Activated naive CD8-positive, alpha-beta T cell treated with anti-CD3 and anti-CD28 coated beads for 36 hours (primary cell): ENCODE measurements around the gene TMEM259. TPM values are rescaled to one million over a fixed set of nuclear protein-coding genes. Genes with fewer than 3 reads are reported as not detected.

Source experiments
- DNase-seq: peaks from one replicate; pipeline ENCODE4 v3.0.0; 2021
- H3K27ac Mint-ChIP-seq: one replicate; pipeline ENCODE4 v1.8.0; 2022; ENCODE audit warnings: mild to moderate bottlenecking, moderate library complexity, mixed read lengths
- H3K27me3 Mint-ChIP-seq: one replicate; pipeline ENCODE4 v1.8.0; 2022; ENCODE audit warnings: mild to moderate bottlenecking, mixed read lengths
- H3K36me3 Mint-ChIP-seq: one replicate; pipeline ENCODE4 v1.8.0; 2021; ENCODE audit warnings: mild to moderate bottlenecking, mixed read lengths
- H3K4me1 Mint-ChIP-seq: one replicate; pipeline ENCODE4 v1.8.0; 2021; ENCODE audit warnings: mixed read lengths
- H3K4me3 Mint-ChIP-seq: one replicate; pipeline ENCODE4 v1.8.0; 2022; ENCODE audit warnings: mild to moderate bottlenecking, moderate library complexity, mixed read lengths
- H3K9me3 Mint-ChIP-seq: one replicate; pipeline ENCODE4 v1.8.0; 2022; ENCODE audit warnings: mixed read lengths
- total RNA-seq, 2 experiments: library from RNA; stranded (reverse); gene quantifications; one replicate each; pipeline ENCODE4 v1.2.3, GENCODE V29; 2021

The TMEM259 gene
- total RNA-seq, 2 experiments from 2014 or later = 136 to 138 TPM

- Mint-ChIP-seq H3K27ac (no peak overlapping the region), H3K36me3 (peaks cover 8% of the 10 kb centered on the region), H3K9me3 (no peaks in the 10 kb centered on the region), H3K4me1 (peaks cover 6% of the 10 kb centered on the region), H3K4me3 (no peak overlapping the region), H3K27me3 (peaks cover 28% of the 10 kb centered on the region)
- DNase-seq = no peak
These were observed 25.7 kb downstream of the TMEM259 start for GRCh38 chr19:995051-995827.

GRCh38 chr19:994516-994915 is 26.4 kb downstream of the TMEM259 start:
- H3K36me3 Mint-ChIP-seq = peaks cover 8% of the 10 kb centered on the region

GRCh38 chr19:993831-994393 is 27.0 kb downstream of the TMEM259 start:
- no peak overlapping the region for H3K4me3 Mint-ChIP-seq
- H3K4me1 Mint-ChIP-seq = peaks cover 6% of the 10 kb centered on the region
- no peak overlapping the region for H3K27ac Mint-ChIP-seq
- DNase-seq = no peak
- H3K9me3 Mint-ChIP-seq = no peaks in the 10 kb centered on the region
- H3K36me3 Mint-ChIP-seq = peaks cover 8% of the 10 kb centered on the region
- peaks cover 17% of the 10 kb centered on the region for H3K27me3 Mint-ChIP-seq

More at GRCh38 chr19:994516-994915, 26.4 kb downstream of the TMEM259 start:
- Mint-ChIP-seq H3K27ac (no peak overlapping the region), H3K9me3 (no peaks in the 10 kb centered on the region), H3K4me3 (no peak overlapping the region), H3K4me1 (peaks cover 6% of the 10 kb centered on the region), H3K27me3 (peaks cover 23% of the 10 kb centered on the region)
- no peak for DNase-seq

- Mint-ChIP-seq H3K9me3 (no peaks in the 10 kb centered on the region), H3K27ac (no peak overlapping the region), H3K4me3 (no peak overlapping the region), H3K36me3 (peaks cover 8% of the 10 kb centered on the region), H3K27me3 (peaks cover 13% of the 10 kb centered on the region), H3K4me1 (peaks cover 6% of the 10 kb centered on the region)
- no peak for DNase-seq
These were observed 27.5 kb downstream of the TMEM259 start for GRCh38 chr19:993361-993830.

GRCh38 chr19:992670-993055 is 28.3 kb downstream of the TMEM259 start:
- H3K4me3 Mint-ChIP-seq = no peak overlapping the region
- H3K27me3 Mint-ChIP-seq = peaks cover 5% of the 10 kb centered on the region
- peaks cover 8% of the 10 kb centered on the region for H3K4me1 Mint-ChIP-seq
- H3K27ac Mint-ChIP-seq = no peak overlapping the region
- peaks cover 8% of the 10 kb centered on the region for H3K36me3 Mint-ChIP-seq
- no peak for DNase-seq
- H3K9me3 Mint-ChIP-seq = no peaks in the 10 kb centered on the region

- Mint-ChIP-seq H3K9me3 (no peaks in the 10 kb centered on the region), H3K27me3 (peaks cover 3% of the 10 kb centered on the region), H3K4me3 (no peak overlapping the region), H3K36me3 (peaks cover 8% of the 10 kb centered on the region), H3K4me1 (peaks cover 8% of the 10 kb centered on the region), H3K27ac (no peak overlapping the region)
- no peak for DNase-seq
These were observed 28.8 kb downstream of the TMEM259 start for GRCh38 chr19:991932-992669.

GRCh38 chr19:991174-991931 is 29.6 kb downstream of the TMEM259 start:
- peaks cover under 1% of the 10 kb centered on the region for H3K27me3 Mint-ChIP-seq

GRCh38 chr19:990746-991145 is 30.2 kb downstream of the TMEM259 start:
- peaks cover 3% of the 10 kb centered on the region for H3K4me1 Mint-ChIP-seq
- no peak overlapping the region for H3K27ac Mint-ChIP-seq
- peaks cover 8% of the 10 kb centered on the region for H3K36me3 Mint-ChIP-seq
- no peaks in the 10 kb centered on the region for H3K27me3 Mint-ChIP-seq
- no peak for DNase-seq
- H3K4me3 Mint-ChIP-seq = no peak overlapping the region
- H3K9me3 Mint-ChIP-seq = no peaks in the 10 kb centered on the region

More at GRCh38 chr19:991174-991931, 29.6 kb downstream of the TMEM259 start:
- Mint-ChIP-seq H3K4me1 (peaks cover 4% of the 10 kb centered on the region), H3K9me3 (no peaks in the 10 kb centered on the region), H3K27ac (no peak overlapping the region), H3K36me3 (peaks cover 8% of the 10 kb centered on the region), H3K4me3 (no peak overlapping the region)
- DNase-seq = peak; percentile 72

- H3K9me3 Mint-ChIP-seq = no peaks in the 10 kb centered on the region
- H3K27ac Mint-ChIP-seq = no peak overlapping the region
- no peaks in the 10 kb centered on the region for H3K27me3 Mint-ChIP-seq
- no peak for DNase-seq
- peaks cover 7% of the 10 kb centered on the region for H3K4me1 Mint-ChIP-seq
- H3K36me3 Mint-ChIP-seq = peaks cover 8% of the 10 kb centered on the region
- no peak overlapping the region for H3K4me3 Mint-ChIP-seq
These were observed 30.8 kb downstream of the TMEM259 start for GRCh38 chr19:990119-990571.

- no peak for DNase-seq
- Mint-ChIP-seq H3K4me1 (peaks cover 11% of the 10 kb centered on the region), H3K9me3 (no peaks in the 10 kb centered on the region), H3K27ac (no peak overlapping the region), H3K27me3 (no peaks in the 10 kb centered on the region), H3K4me3 (no peak overlapping the region), H3K36me3 (peaks cover 12% of the 10 kb centered on the region)
These were observed 31.4 kb downstream of the TMEM259 start for GRCh38 chr19:989381-990081.

GRCh38 chr19:988510-988909 is 32.4 kb downstream of the TMEM259 start:
- H3K4me3 Mint-ChIP-seq = no peak overlapping the region
- peaks cover 14% of the 10 kb centered on the region for H3K36me3 Mint-ChIP-seq
- peaks cover 14% of the 10 kb centered on the region for H3K4me1 Mint-ChIP-seq
- no peaks in the 10 kb centered on the region for H3K9me3 Mint-ChIP-seq
- DNase-seq = no peak
- H3K27ac Mint-ChIP-seq = no peak overlapping the region
- H3K27me3 Mint-ChIP-seq = no peaks in the 10 kb centered on the region

GRCh38 chr19:988081-988480 is 32.8 kb downstream of the TMEM259 start:
- H3K4me1 Mint-ChIP-seq = peaks cover 15% of the 10 kb centered on the region
- no peaks in the 10 kb centered on the region for H3K9me3 Mint-ChIP-seq
- H3K27ac Mint-ChIP-seq = no peak overlapping the region
- H3K27me3 Mint-ChIP-seq = no peaks in the 10 kb centered on the region
- H3K36me3 Mint-ChIP-seq = peaks cover 14% of the 10 kb centered on the region
- DNase-seq = no peak
- H3K4me3 Mint-ChIP-seq = no peak overlapping the region

- Mint-ChIP-seq H3K4me3 (peak overlapping the region; percentile 94), H3K27me3 (no peaks in the 10 kb centered on the region), H3K9me3 (no peaks in the 10 kb centered on the region), H3K27ac (no peak overlapping the region), H3K4me1 (peaks cover 15% of the 10 kb centered on the region), H3K36me3 (peaks cover 12% of the 10 kb centered on the region)
- DNase-seq = no peak
These were observed 34.8 kb downstream of the TMEM259 start for GRCh38 chr19:986083-986482.
